LNCAP (cell line): ENCODE measurements around the gene RFLNA.

Experiments
- CTCF ChIP-seq: fragments of 450-650 bp; IDR thresholded peaks from 2 replicates; pipeline ENCODE4 v1.5.1; 2017; ENCODE audit warnings: mild to moderate bottlenecking

The RFLNA gene

GRCh38 chr12:124318278-124319020, 23.6 kb downstream of the RFLNA start:
- TF ChIP-seq CTCF: no peak

GRCh38 chr12:124319368-124320050, 24.6 kb downstream of the RFLNA start:
- no peak for TF ChIP-seq CTCF

- peak; percentile 89 for TF ChIP-seq CTCF
Measured at GRCh38 chr12:124321040-124321481, 26.2 kb downstream of the RFLNA start.

- TF ChIP-seq CTCF: no peak
Measured at GRCh38 chr12:124321556-124322270, 26.8 kb downstream of the RFLNA start.

GRCh38 chr12:124322271-124322998, 27.5 kb downstream of the RFLNA start:
- no peak for TF ChIP-seq CTCF

GRCh38 chr12:124323771-124324530, 29.1 kb downstream of the RFLNA start:
- no peak for TF ChIP-seq CTCF
